H1 (cell line): ENCODE data around the gene VPS26B. TPM values are rescaled to one million over a fixed set of nuclear protein-coding genes. Genes with fewer than 3 reads are reported as not detected.

Experiments
- CTCF ChIA-PET: fragments of 300-600 bp; sonication (Branson Sonifier 250); formaldehyde crosslinking; loops from one replicate; lab custom pipeline; 2021; ENCODE audit not compliant: partially characterized antibody; lab: Charles Lee
- POLR2A ChIA-PET: fragments of 300-600 bp; sonication (Branson Sonifier 250); formaldehyde crosslinking; loops from one replicate; lab custom pipeline; 2021; ENCODE audit warnings: inconsistent platforms; ENCODE audit not compliant: partially characterized antibody; lab: Charles Lee
- DNase-seq, 2 experiments: peaks; one replicate each; pipeline versions ENCODE4 v3.0.0 to v3.0.0-alpha.2; 2010 to 2022; ENCODE audit warnings: low spot score in 2 of 2, low read depth in 1 of 2, mixed read lengths in 1 of 2
- FAIRE-seq: peaks from 2 replicates; lab custom pipeline; 2011; peaks lifted over from hg19 to GRCh38; lab: Jason Lieb, UNC
- H2AFZ ChIP-seq: 2 replicates; pipeline ENCODE4 v1.8.1; 2012; ENCODE audit warnings: low read length, inconsistent platforms
- H2AK5ac ChIP-seq: 2 replicates; pipeline ENCODE4 v1.6.1; 2013; ENCODE audit warnings: low read depth, low read length
- H2BK120ac ChIP-seq: replicated peaks from 2 replicates; pipeline ENCODE3; 2013; ENCODE audit warnings: low read depth, low read length, inconsistent platforms
- H2BK12ac ChIP-seq: 2 replicates; pipeline ENCODE4 v1.6.1; 2013; ENCODE audit warnings: low read depth, low read length
- H2BK15ac ChIP-seq: 2 replicates; pipeline ENCODE4 v1.6.1; 2013; ENCODE audit warnings: low read length
- H2BK20ac ChIP-seq: 2 replicates; pipeline ENCODE4 v1.6.1; 2013; ENCODE audit warnings: low read length
- H2BK5ac ChIP-seq: 2 replicates; pipeline ENCODE4 v1.6.1; 2013; ENCODE audit warnings: low read depth, low read length
- H3K14ac ChIP-seq: 2 replicates; pipeline ENCODE4 v1.6.1; 2013; ENCODE audit warnings: inconsistent platforms; ENCODE audit not compliant: insufficient read length
- H3K18ac ChIP-seq: 2 replicates; pipeline ENCODE4 v1.6.1; 2013; ENCODE audit warnings: low read length; ENCODE audit errors: extremely low read depth
- H3K23ac ChIP-seq: 2 replicates; pipeline ENCODE4 v1.6.1; 2013; ENCODE audit warnings: inconsistent platforms; ENCODE audit not compliant: insufficient read length
- H3K23me2 ChIP-seq: 2 replicates; pipeline ENCODE4 v1.6.1; 2013; ENCODE audit warnings: low read depth, low read length
- H3K27ac ChIP-seq: 2 replicates; pipeline ENCODE4 v1.6.1; 2011; ENCODE audit warnings: low read depth, low read length, inconsistent platforms
- H3K27me3 ChIP-seq, 4 experiments: replicated peaks in 1 of 4; 1 replicate in 1 of 4; 2 replicates in 3 of 4; pipeline versions ENCODE4 v1.6.1 to v1.8.1; 2011 to 2013; ENCODE audit warnings: low read length in 3 of 4, mild to moderate bottlenecking in 3 of 4, inconsistent platforms in 2 of 4, mixed read lengths in 2 of 4, moderate library complexity in 1 of 4; ENCODE audit not compliant: control insufficient read depth in 3 of 4, insufficient read depth in 3 of 4; ENCODE audit errors: extremely low read depth in 1 of 4
- H3K36me3 ChIP-seq, 4 experiments: 2 replicates each; pipeline versions ENCODE4 v1.6.1 to v1.8.1; 2011 to 2013; ENCODE audit warnings: mild to moderate bottlenecking in 4 of 4, low read length in 3 of 4, moderate library complexity in 2 of 4, control low read depth in 1 of 4, inconsistent platforms in 1 of 4; ENCODE audit not compliant: insufficient read depth in 4 of 4, control insufficient read depth in 2 of 4
- H3K4ac ChIP-seq: replicated peaks from 2 replicates; pipeline ENCODE3; 2013; ENCODE audit warnings: low read length, low read depth, mixed read lengths, inconsistent platforms; ENCODE audit not compliant: insufficient read length
- H3K4me1 ChIP-seq, 4 experiments: replicated peaks in 1 of 4; 1 replicate in 1 of 4; 2 replicates in 3 of 4; pipeline versions ENCODE4 v1.6.1 to v1.8.1; 2011 to 2013; ENCODE audit warnings: low read length in 3 of 4, inconsistent platforms in 2 of 4, mixed read lengths in 1 of 4; ENCODE audit not compliant: insufficient read depth in 4 of 4, control insufficient read depth in 3 of 4
- H3K4me2 ChIP-seq, 2 experiments: 2 replicates each; pipeline versions ENCODE4 v1.6.1 to v1.8.1; 2011 to 2013; ENCODE audit warnings: low read depth in 2 of 2, low read length in 2 of 2, control low read depth in 1 of 2, inconsistent platforms in 1 of 2, mild to moderate bottlenecking in 1 of 2; ENCODE audit not compliant: insufficient read depth in 1 of 2
- H3K4me3 ChIP-seq, 4 experiments: fragments of 200-600, 300-600 bp in 1 of 4; sonication (generic), shearing (Covaris generic), sonication (Bioruptor Twin) in 1 of 4; 2 replicates each; pipeline versions ENCODE4 v1.5.1 to v1.8.1; 2011 to 2016; ENCODE audit warnings: low read length in 4 of 4, low read depth in 3 of 4, control low read depth in 2 of 4, inconsistent platforms in 2 of 4, mild to moderate bottlenecking in 2 of 4, mixed read lengths in 1 of 4, moderate library complexity in 1 of 4; ENCODE audit not compliant: insufficient read depth in 2 of 4; ENCODE audit errors: extremely low read depth in 1 of 4
- H3K56ac ChIP-seq: replicated peaks from 2 replicates; pipeline ENCODE3; 2013; ENCODE audit warnings: low read depth, mild to moderate bottlenecking, mixed read lengths, low read length, inconsistent platforms; ENCODE audit not compliant: insufficient read length
- H3K79me1 ChIP-seq: 2 replicates; pipeline ENCODE4 v1.6.1; 2013; ENCODE audit warnings: low read depth, low read length, control low read depth
- H3K79me2 ChIP-seq, 2 experiments: 2 replicates each; pipeline versions ENCODE4 v1.6.1 to v1.8.1; 2012 to 2013; ENCODE audit warnings: low read length in 2 of 2, mild to moderate bottlenecking in 2 of 2, inconsistent platforms in 1 of 2; ENCODE audit not compliant: insufficient read depth in 2 of 2, control insufficient read depth in 1 of 2
- H3K9ac ChIP-seq, 4 experiments: replicated peaks in 1 of 4; 1 replicate in 1 of 4; 2 replicates in 3 of 4; pipeline versions ENCODE4 v1.6.1 to v1.8.1; 2011 to 2013; ENCODE audit warnings: low read depth in 3 of 4, low read length in 3 of 4, control low read depth in 2 of 4, mild to moderate bottlenecking in 2 of 4, moderate library complexity in 2 of 4, inconsistent platforms in 1 of 4; ENCODE audit errors: extremely low read depth in 1 of 4
- H3K9me3 ChIP-seq, 2 experiments: 2 replicates each; pipeline versions ENCODE4 v1.6.1 to v1.8.1; 2012 to 2013; ENCODE audit warnings: mild to moderate bottlenecking in 2 of 2, moderate library complexity in 2 of 2, control low read depth in 1 of 2, inconsistent platforms in 1 of 2, low read depth in 1 of 2, low read length in 1 of 2, mixed read lengths in 1 of 2; ENCODE audit not compliant: insufficient read depth in 2 of 2
- H4K20me1 ChIP-seq, 2 experiments: replicated peaks in 1 of 2; 2 replicates each; pipeline versions ENCODE3 to v1.8.1; 2011 to 2013; ENCODE audit warnings: inconsistent platforms in 2 of 2, low read length in 2 of 2, mild to moderate bottlenecking in 1 of 2; ENCODE audit not compliant: insufficient read depth in 2 of 2, control insufficient read depth in 1 of 2
- H4K5ac ChIP-seq: 2 replicates; pipeline ENCODE4 v1.6.1; 2013; ENCODE audit warnings: low read length, low read depth, mixed read lengths, inconsistent platforms; ENCODE audit not compliant: insufficient read length
- H4K8ac ChIP-seq: 2 replicates; pipeline ENCODE4 v1.8.0; 2013; ENCODE audit warnings: mild to moderate bottlenecking, moderate library complexity, low read length, inconsistent platforms; ENCODE audit not compliant: insufficient read depth; ENCODE audit errors: extremely low read depth
- H4K91ac ChIP-seq: replicated peaks from 2 replicates; pipeline ENCODE3; 2013; ENCODE audit warnings: low read length, mixed read lengths, inconsistent platforms; ENCODE audit not compliant: insufficient read length
- CTBP2 ChIP-seq: IDR thresholded peaks from 2 replicates; pipeline ENCODE4 v1.7.0; 2011; ENCODE audit warnings: borderline replicate concordance, mild to moderate bottlenecking, moderate library complexity, mixed read lengths, low read length; ENCODE audit not compliant: insufficient read depth, insufficient read length
- EGR1 ChIP-seq: IDR thresholded peaks from 2 replicates; pipeline ENCODE4 v1.6.1; 2011; ENCODE audit warnings: low read depth, low read length, borderline replicate concordance
- ZNF274 ChIP-seq: IDR thresholded peaks from 2 replicates; pipeline ENCODE4 v1.7.0; 2012; ENCODE audit warnings: low read length, borderline replicate concordance; ENCODE audit errors: extremely low read depth
- WGBS, 2 experiments: shearing (Covaris generic) in 1 of 2; methylation state at CpG; one replicate each; pipeline versions ENCODE4 v1.1.6 to v1.1.7; 2013 to 2015; ENCODE audit warnings: low lambda C conversion rate in 2 of 2, mixed read lengths in 2 of 2, inconsistent platforms in 1 of 2, low coverage in 1 of 2, missing lambda C conversion rate in 1 of 2; ENCODE audit not compliant: insufficient replicate concordance in 2 of 2, insufficient coverage in 1 of 2, insufficient read length in 1 of 2; ENCODE audit errors: extremely low coverage in 1 of 2, missing lambda C conversion rate in 1 of 2; 5-methylcytosine and 5-hydroxymethylcytosine counted together
- polyA plus RNA-seq, 7 experiments: library from polyadenylated mRNA; depleted of rRNA in 3 of 7; stranded (reverse) in 5 of 7; unstranded in 2 of 7; fragments of >200 nt in 5 of 7; fragments of 200-250 nt in 2 of 7; gene quantifications; 1 replicate in 5 of 7; 2 replicates in 1 of 7; 4 replicates in 1 of 7; pipeline versions ENCODE4 v1.2.1 to v1.2.3, GENCODE V29; 2011 to 2013; ENCODE audit warnings: missing spikeins in 2 of 7, mixed read lengths in 2 of 7
- total RNA-seq: library from RNA; stranded (reverse); fragmentation: NEBNext Ultra II Directional; extraction: Animal tissue kit (Norgen Biotek cat#: 25700); gene quantifications from 2 replicates; pipeline ENCODE4 v1.2.1, GENCODE V29; 2021

The VPS26B gene
- total and polyA plus RNA-seq, 2 of the 8 experiments (the other 6 are each of a cell fraction or from before 2014, with no cell fraction given): 18.3 to 27.0 TPM

DNA sequence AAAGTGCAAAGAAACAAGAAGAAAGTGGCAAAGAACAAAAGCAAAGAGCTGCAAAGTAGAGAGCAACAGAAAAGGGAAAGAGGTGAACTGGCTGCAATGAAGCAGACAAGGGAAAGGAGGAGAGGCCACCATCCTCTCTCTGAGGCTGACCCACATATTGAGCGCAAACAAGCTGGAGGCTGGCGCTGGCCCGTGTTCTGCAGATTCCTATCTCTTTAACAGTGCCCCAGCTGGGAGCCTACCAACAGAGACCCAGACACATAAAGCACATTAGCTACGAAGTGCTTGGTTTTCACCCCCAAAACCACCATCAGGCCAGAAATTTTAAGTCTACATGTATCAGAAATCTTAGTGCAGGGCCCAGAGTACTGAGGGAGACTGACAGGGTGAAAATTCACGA, 18.3 kb upstream of the VPS26B start:
- Histone ChIP-seq H3K56ac (no peak overlapping the region), H3K27ac (no peak overlapping the region), H2AFZ (no peak overlapping the region), H3K9ac (no peak overlapping the region), H2BK20ac (no peak overlapping the region), H2BK5ac (no peak overlapping the region), H3K23me2 (no peaks in the 10 kb centered on the region; the same call in 1 of the 2 replicates), H3K18ac (no peak overlapping the region), H3K4me2 (no peak overlapping the region), H4K5ac (no peak overlapping the region), H3K23ac (no peak overlapping the region), H3K4me3 (no peak overlapping the region), H3K36me3 (peaks cover 18 to 75% (median 54%) of the 10 kb centered on the region in 4 experiments; a peak in 7 of 8 replicates), H2BK120ac (no peak overlapping the region), H3K14ac (no peak overlapping the region), H3K27me3 (no peaks in the 10 kb centered on the region), H4K8ac (no peak overlapping the region), H3K79me1 (peaks cover 2% of the 10 kb centered on the region; the same call in 1 of the 2 replicates), H3K4me1 (no peaks in the 10 kb centered on the region), H4K91ac (no peak overlapping the region), H4K20me1 (peaks cover 0 to 4% of the 10 kb centered on the region in 2 experiments), H2AK5ac (no peak overlapping the region), H3K4ac (no peak overlapping the region), H2BK15ac (no peak overlapping the region), H3K9me3 (no peaks in the 10 kb centered on the region), H2BK12ac (no peak overlapping the region), H3K79me2 (peaks cover 0 to 7% of the 10 kb centered on the region in 2 experiments; a peak in 1 of 4 replicates)
- FAIRE-seq (no peak), DNase-seq (no peak)
- 98% methylated on average over 5 of the region's 5 CpGs; no CpG with 5 or more reads in 1 of the 2 experiments for WGBS, 2 experiments
- POLR2A ChIA-PET: no interaction called here
- CTCF ChIA-PET: interaction anchor here (1.8 kb wide), 1 partner anchor 10 kb away, joined by 4 read pairs; no protein-coding TSS in a partner anchor
- TF ChIP-seq EGR1 (no peak), ZNF274 (no peak), CTBP2 (no peak)
